Measurements from ENCODE around the gene VPS52. TPM values are rescaled to one million over a fixed set of nuclear protein-coding genes. Genes with fewer than 3 reads are reported as not detected.
A peak's percentile ranks its signal among the peaks of the same experiment; 100 is the strongest.

The VPS52 gene
- total and polyA plus RNA-seq, 9 of the 15 experiments (the other 6 are each of a cell fraction or from before 2014, with no cell fraction given): 24.4 to 103 (median 40.2) TPM

GRCh38 chr6:33248932-33249731, 22.5 kb downstream of the VPS52 start (continued):
- TF ChIP-seq HNRNPL (IDR thresholded peaks at IDR 0.05; ENCODE audit: low read depth, low read length) (peak; percentile 73; the same call in 1 of the 2 replicates), ZNF778 (CRISPR knock-in tag; IDR thresholded peaks at IDR 0.05) (no peak), ZNF384 (IDR thresholded peaks at IDR 0.05; ENCODE audit: low read depth, low read length) (no peak), ZKSCAN3 (CRISPR knock-in tag; IDR thresholded peaks at IDR 0.05) (no peak), CEBPZ (IDR thresholded peaks at IDR 0.05; ENCODE audit: borderline replicate concordance, low read depth, low read length) (peak; percentile 11; the same call in 1 of the 2 replicates), ZNF318 (IDR thresholded peaks at IDR 0.05; ENCODE audit: borderline replicate concordance in 1 of 2, low read depth in 1 of 2) (no peak), ASH1L (IDR thresholded peaks at IDR 0.05; ENCODE audit: borderline replicate concordance, low read depth, partially characterized antibody) (no peak), BRD9 (IDR thresholded peaks at IDR 0.05; ENCODE audit: low read depth, partially characterized antibody) (peak; percentile 47), ZNF780A (CRISPR knock-in tag; IDR thresholded peaks at IDR 0.05) (no peak)
- TF ChIP-seq, protein P1, sequence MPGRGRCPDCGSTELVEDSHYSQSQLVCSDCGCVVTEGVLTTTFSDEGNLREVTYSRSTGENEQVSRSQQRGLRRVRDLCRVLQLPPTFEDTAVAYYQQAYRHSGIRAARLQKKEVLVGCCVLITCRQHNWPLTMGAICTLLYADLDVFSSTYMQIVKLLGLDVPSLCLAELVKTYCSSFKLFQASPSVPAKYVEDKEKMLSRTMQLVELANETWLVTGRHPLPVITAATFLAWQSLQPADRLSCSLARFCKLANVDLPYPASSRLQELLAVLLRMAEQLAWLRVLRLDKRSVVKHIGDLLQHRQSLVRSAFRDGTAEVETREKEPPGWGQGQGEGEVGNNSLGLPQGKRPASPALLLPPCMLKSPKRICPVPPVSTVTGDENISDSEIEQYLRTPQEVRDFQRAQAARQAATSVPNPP (IDR thresholded peaks at IDR 0.05; ENCODE audit: borderline replicate concordance, insufficient read depth, insufficient read length): no peak
- TF ChIP-seq, protein P2, sequence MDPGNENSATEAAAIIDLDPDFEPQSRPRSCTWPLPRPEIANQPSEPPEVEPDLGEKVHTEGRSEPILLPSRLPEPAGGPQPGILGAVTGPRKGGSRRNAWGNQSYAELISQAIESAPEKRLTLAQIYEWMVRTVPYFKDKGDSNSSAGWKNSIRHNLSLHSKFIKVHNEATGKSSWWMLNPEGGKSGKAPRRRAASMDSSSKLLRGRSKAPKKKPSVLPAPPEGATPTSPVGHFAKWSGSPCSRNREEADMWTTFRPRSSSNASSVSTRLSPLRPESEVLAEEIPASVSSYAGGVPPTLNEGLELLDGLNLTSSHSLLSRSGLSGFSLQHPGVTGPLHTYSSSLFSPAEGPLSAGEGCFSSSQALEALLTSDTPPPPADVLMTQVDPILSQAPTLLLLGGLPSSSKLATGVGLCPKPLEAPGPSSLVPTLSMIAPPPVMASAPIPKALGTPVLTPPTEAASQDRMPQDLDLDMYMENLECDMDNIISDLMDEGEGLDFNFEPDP (CRISPR knock-in tag; IDR thresholded peaks at IDR 0.05): peak; percentile 48; the same call in 1 of the 2 replicates
